Measurements from ENCODE around the gene LMNB1.

GRCh38 chr5:126881821-126882600 lies 105.1 kb downstream of the LMNB1 start:
- TF ChIP-seq, protein P1, sequence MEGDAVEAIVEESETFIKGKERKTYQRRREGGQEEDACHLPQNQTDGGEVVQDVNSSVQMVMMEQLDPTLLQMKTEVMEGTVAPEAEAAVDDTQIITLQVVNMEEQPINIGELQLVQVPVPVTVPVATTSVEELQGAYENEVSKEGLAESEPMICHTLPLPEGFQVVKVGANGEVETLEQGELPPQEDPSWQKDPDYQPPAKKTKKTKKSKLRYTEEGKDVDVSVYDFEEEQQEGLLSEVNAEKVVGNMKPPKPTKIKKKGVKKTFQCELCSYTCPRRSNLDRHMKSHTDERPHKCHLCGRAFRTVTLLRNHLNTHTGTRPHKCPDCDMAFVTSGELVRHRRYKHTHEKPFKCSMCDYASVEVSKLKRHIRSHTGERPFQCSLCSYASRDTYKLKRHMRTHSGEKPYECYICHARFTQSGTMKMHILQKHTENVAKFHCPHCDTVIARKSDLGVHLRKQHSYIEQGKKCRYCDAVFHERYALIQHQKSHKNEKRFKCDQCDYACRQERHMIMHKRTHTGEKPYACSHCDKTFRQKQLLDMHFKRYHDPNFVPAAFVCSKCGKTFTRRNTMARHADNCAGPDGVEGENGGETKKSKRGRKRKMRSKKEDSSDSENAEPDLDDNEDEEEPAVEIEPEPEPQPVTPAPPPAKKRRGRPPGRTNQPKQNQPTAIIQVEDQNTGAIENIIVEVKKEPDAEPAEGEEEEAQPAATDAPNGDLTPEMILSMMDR (IDR thresholded peaks at IDR 0.05) = no peak
- no peak for TF ChIP-seq POLR2A (IDR thresholded peaks at IDR 0.05)
- no peak for TF ChIP-seq POLR2AphosphoS5 (IDR thresholded peaks at IDR 0.05)
